ENCODE data around the gene SS18L1.

GRCh38 chr20:62150310-62150575 lies 6.7 kb downstream of the SS18L1 start:
- TF ChIP-seq CTCF (IDR thresholded peaks at IDR 0.05; ENCODE audit: poor library complexity), result no peak
- TF ChIP-seq EZH2phosphoT487 (IDR thresholded peaks at IDR 0.05; ENCODE audit: low read depth, severe bottlenecking, unreplicated experiment), result no peak
